ENCODE measurements around the gene EMC1.

EMC1 gene

GRCh38 chr1:19190468-19190867 is 60.9 kb downstream of the EMC1 start:
- no peaks in the 10 kb centered on the region for H3F3A ChIP-seq (ENCODE audit: control insufficient read depth, insufficient read depth)
- H3K4me1 ChIP-seq (ENCODE audit: control insufficient read depth, low read length): no peaks in the 10 kb centered on the region
- TF ChIP-seq EZH2phosphoT487 (IDR thresholded peaks at IDR 0.05; ENCODE audit: borderline replicate concordance, low read length): no peak
- TF ChIP-seq CTCF (IDR thresholded peaks at IDR 0.05; ENCODE audit: low read depth, low read length, poor library complexity, severe bottlenecking): no peak
- no peak overlapping the region for H3K27ac ChIP-seq (ENCODE audit: low read depth, low read length)
- no peaks in the 10 kb centered on the region for H4K20me1 ChIP-seq (ENCODE audit: control insufficient read depth, insufficient read depth, low read depth, low read length)
- no peaks in the 10 kb centered on the region for H3K9me3 ChIP-seq (ENCODE audit: control insufficient read depth, insufficient read depth, low read length)
- H3K9me2 ChIP-seq (replicated peaks; ENCODE audit: control insufficient read depth, low read length): no peaks in the 10 kb centered on the region
- H3K4me3 ChIP-seq (ENCODE audit: low read length): no peak overlapping the region
- H3K36me3 ChIP-seq (ENCODE audit: control insufficient read depth, low read length): peaks cover 80% of the 10 kb centered on the region
- H3K27me3 ChIP-seq (ENCODE audit: control insufficient read depth, low read length): no peaks in the 10 kb centered on the region
- no peak overlapping the region for H3K4me2 ChIP-seq (ENCODE audit: low read length)
- H3K79me2 ChIP-seq (ENCODE audit: control insufficient read depth, low read length): no peaks in the 10 kb centered on the region; the same call in 1 of the 2 replicates

GRCh38 chr1:19189270-19189669 is 62.1 kb downstream of the EMC1 start:
- peaks cover 88% of the 10 kb centered on the region for H3K36me3 ChIP-seq (ENCODE audit: control insufficient read depth, low read length)
- H3K9me2 ChIP-seq (replicated peaks; ENCODE audit: control insufficient read depth, low read length): no peaks in the 10 kb centered on the region

GRCh38 chr1:19187852-19188251 is 63.5 kb downstream of the EMC1 start:
- no peak overlapping the region for H3K4me2 ChIP-seq (ENCODE audit: low read length)
- no peaks in the 10 kb centered on the region for H3K9me3 ChIP-seq (ENCODE audit: control insufficient read depth, insufficient read depth, low read length)
- no peaks in the 10 kb centered on the region; the same call in 1 of the 2 replicates for H3K79me2 ChIP-seq (ENCODE audit: control insufficient read depth, low read length)
- no peaks in the 10 kb centered on the region for H3K27me3 ChIP-seq (ENCODE audit: control insufficient read depth, low read length)
- H3K36me3 ChIP-seq (ENCODE audit: control insufficient read depth, low read length): peaks cover 89% of the 10 kb centered on the region
- H3K27ac ChIP-seq (ENCODE audit: low read depth, low read length): no peak overlapping the region
- H3K4me1 ChIP-seq (ENCODE audit: control insufficient read depth, low read length): no peaks in the 10 kb centered on the region
- no peak overlapping the region for H3K4me3 ChIP-seq (ENCODE audit: low read length)
- H3K9me2 ChIP-seq (replicated peaks; ENCODE audit: control insufficient read depth, low read length): no peaks in the 10 kb centered on the region
- H3F3A ChIP-seq (ENCODE audit: control insufficient read depth, insufficient read depth): no peaks in the 10 kb centered on the region
- no peak for TF ChIP-seq EZH2phosphoT487 (IDR thresholded peaks at IDR 0.05; ENCODE audit: borderline replicate concordance, low read length)
- no peak for TF ChIP-seq CTCF (IDR thresholded peaks at IDR 0.05; ENCODE audit: low read depth, low read length, poor library complexity, severe bottlenecking)
- no peaks in the 10 kb centered on the region for H4K20me1 ChIP-seq (ENCODE audit: control insufficient read depth, insufficient read depth, low read depth, low read length)

More at GRCh38 chr1:19189270-19189669, 62.1 kb downstream of the EMC1 start:
- H3K27ac ChIP-seq (ENCODE audit: low read depth, low read length): no peak overlapping the region
- no peaks in the 10 kb centered on the region for H4K20me1 ChIP-seq (ENCODE audit: control insufficient read depth, insufficient read depth, low read depth, low read length)
- H3K4me1 ChIP-seq (ENCODE audit: control insufficient read depth, low read length): no peaks in the 10 kb centered on the region
- no peaks in the 10 kb centered on the region for H3F3A ChIP-seq (ENCODE audit: control insufficient read depth, insufficient read depth)
- no peaks in the 10 kb centered on the region; the same call in 1 of the 2 replicates for H3K79me2 ChIP-seq (ENCODE audit: control insufficient read depth, low read length)
- no peak for TF ChIP-seq EZH2phosphoT487 (IDR thresholded peaks at IDR 0.05; ENCODE audit: borderline replicate concordance, low read length)
- no peak for TF ChIP-seq CTCF (IDR thresholded peaks at IDR 0.05; ENCODE audit: low read depth, low read length, poor library complexity, severe bottlenecking)
- H3K9me3 ChIP-seq (ENCODE audit: control insufficient read depth, insufficient read depth, low read length): no peaks in the 10 kb centered on the region
- no peak overlapping the region for H3K4me3 ChIP-seq (ENCODE audit: low read length)
- H3K27me3 ChIP-seq (ENCODE audit: control insufficient read depth, low read length): no peaks in the 10 kb centered on the region
- no peak overlapping the region for H3K4me2 ChIP-seq (ENCODE audit: low read length)

All from DOHH2 (cell line).